PFSK-1 (cell line): ENCODE results near the gene TTC4.

Source experiments
- FOXP2 ChIP-seq: optimal IDR thresholded peaks from 2 replicates; pipeline ENCODE3; 2011; ENCODE audit warnings: borderline replicate concordance, control low read depth, inconsistent platforms; ENCODE audit not compliant: insufficient read depth; ENCODE audit errors: extremely low read length, extremely low read depth
- POLR2AphosphoS5 ChIP-seq: IDR thresholded peaks from 2 replicates; pipeline ENCODE4 v1.6.1; 2012; ENCODE audit warnings: low read depth, mild to moderate bottlenecking, control low read depth, low read length, moderate library complexity
- SIN3A ChIP-seq: IDR thresholded peaks from 2 replicates; pipeline ENCODE4 v1.6.1; 2012; ENCODE audit warnings: mild to moderate bottlenecking, low read length, moderate library complexity, borderline replicate concordance; ENCODE audit not compliant: insufficient read depth
- TAF1 ChIP-seq: IDR thresholded peaks from 2 replicates; pipeline ENCODE4 v1.6.1; 2012; ENCODE audit warnings: low read length, control low read depth, borderline replicate concordance; ENCODE audit not compliant: insufficient read depth
- TF ChIP-seq, protein P1 (sequence below), 2 experiments: IDR thresholded peaks; 2 replicates each; pipeline versions ENCODE4 v1.6.1 to v1.8.0; 2011 to 2012; ENCODE audit warnings: low read depth in 2 of 2, low read length in 2 of 2, control low read depth in 1 of 2, inconsistent platforms in 1 of 2, mild to moderate bottlenecking in 1 of 2, moderate library complexity in 1 of 2; ENCODE audit not compliant: insufficient read depth in 1 of 2

TTC4 gene

DNA sequence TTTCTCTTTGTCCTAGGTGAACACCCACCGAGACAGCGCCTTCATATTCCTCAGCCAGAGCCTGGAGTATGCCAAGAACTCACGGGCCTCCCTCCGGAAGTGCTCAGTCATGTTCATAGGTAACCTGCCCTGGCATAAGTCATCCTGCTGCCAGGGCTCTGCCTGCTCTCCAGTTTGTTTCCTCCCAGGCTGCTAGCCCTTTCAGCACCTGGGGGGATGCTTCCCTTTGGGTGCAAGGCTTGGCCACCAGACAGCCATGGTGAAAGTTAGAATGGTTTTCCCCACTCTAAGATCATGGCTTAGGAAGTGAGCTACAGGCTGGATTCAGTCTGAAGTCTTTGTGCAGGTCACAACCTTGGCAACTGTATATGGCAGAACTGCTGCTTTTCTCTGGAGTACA lies 9.2 kb upstream of the TTC4 start:
- TF ChIP-seq SIN3A (no peak), POLR2AphosphoS5 (no peak), FOXP2 (no peak), TAF1 (no peak)
- TF ChIP-seq, protein P1, sequence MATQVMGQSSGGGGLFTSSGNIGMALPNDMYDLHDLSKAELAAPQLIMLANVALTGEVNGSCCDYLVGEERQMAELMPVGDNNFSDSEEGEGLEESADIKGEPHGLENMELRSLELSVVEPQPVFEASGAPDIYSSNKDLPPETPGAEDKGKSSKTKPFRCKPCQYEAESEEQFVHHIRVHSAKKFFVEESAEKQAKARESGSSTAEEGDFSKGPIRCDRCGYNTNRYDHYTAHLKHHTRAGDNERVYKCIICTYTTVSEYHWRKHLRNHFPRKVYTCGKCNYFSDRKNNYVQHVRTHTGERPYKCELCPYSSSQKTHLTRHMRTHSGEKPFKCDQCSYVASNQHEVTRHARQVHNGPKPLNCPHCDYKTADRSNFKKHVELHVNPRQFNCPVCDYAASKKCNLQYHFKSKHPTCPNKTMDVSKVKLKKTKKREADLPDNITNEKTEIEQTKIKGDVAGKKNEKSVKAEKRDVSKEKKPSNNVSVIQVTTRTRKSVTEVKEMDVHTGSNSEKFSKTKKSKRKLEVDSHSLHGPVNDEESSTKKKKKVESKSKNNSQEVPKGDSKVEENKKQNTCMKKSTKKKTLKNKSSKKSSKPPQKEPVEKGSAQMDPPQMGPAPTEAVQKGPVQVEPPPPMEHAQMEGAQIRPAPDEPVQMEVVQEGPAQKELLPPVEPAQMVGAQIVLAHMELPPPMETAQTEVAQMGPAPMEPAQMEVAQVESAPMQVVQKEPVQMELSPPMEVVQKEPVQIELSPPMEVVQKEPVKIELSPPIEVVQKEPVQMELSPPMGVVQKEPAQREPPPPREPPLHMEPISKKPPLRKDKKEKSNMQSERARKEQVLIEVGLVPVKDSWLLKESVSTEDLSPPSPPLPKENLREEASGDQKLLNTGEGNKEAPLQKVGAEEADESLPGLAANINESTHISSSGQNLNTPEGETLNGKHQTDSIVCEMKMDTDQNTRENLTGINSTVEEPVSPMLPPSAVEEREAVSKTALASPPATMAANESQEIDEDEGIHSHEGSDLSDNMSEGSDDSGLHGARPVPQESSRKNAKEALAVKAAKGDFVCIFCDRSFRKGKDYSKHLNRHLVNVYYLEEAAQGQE (IDR thresholded peaks at IDR 0.05; ENCODE audit: insufficient read depth in 1 of 2, low read depth in 2 of 2, low read length in 2 of 2), result no peak

DNA sequence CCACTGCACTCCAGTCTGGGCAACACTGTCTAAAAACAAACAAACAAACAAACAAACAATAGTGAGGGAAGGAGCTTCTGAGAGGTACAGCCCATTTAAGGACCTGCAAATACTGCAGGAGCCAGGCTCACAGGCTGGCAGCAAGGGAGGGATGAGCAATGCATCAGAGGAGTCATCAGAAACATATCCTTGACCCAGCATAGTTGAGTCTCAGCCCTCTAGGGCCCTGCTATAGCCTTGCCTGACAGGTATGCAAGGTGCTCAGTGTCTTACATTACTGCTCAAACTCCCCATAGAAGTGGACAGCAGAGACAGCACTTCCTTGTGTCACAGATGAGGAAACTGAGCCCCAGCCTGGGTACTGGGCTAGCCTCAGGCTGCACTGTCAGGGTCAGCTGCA lies 7.3 kb upstream of the TTC4 start:
- TF ChIP-seq TAF1 (no peak), SIN3A (no peak), POLR2AphosphoS5 (no peak), FOXP2 (no peak)
- TF ChIP-seq, protein P1 (IDR thresholded peaks at IDR 0.05; ENCODE audit: insufficient read depth in 1 of 2, low read depth in 2 of 2, low read length in 2 of 2), result no peak

DNA sequence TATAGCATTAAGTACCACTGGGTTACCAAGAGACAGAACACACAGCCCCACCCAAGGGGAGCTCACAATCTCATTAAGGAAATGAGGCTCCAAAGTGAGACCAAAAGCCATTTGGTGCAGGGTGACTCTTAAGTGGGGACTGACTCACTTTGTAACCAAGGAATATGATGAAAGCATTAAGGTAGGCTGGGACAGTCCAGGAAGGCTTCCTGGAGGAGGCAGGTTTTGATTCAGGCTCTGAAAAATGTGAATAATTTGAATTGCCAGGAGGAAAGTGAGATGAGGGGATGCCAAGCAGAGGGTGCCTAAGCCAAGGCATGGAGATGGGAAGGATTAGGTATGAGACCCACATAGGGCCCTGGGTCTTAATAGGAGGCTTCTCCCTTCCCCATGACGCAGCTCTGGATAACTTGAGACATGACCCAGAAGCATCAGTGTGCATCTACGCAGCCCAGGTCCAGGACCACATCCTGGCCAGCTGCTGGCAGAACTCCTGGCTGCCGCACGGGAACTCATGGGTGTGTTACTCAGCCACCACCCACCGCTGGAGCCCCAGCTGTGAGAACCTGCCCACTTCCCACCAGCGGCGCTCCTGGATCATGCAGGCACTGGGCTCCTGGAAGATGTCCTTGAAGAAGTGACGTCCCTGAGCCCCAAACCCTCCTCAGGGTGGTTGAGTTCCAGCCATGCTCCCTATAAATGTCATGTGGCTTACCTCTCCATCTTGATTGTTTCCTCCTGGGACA lies 5.9 kb upstream of the TTC4 start:
- TF ChIP-seq SIN3A (no peak), TAF1 (no peak), FOXP2 (no peak), POLR2AphosphoS5 (no peak)
- TF ChIP-seq, protein P1 (IDR thresholded peaks at IDR 0.05; ENCODE audit: insufficient read depth in 1 of 2, low read depth in 2 of 2, low read length in 2 of 2), result no peak

DNA sequence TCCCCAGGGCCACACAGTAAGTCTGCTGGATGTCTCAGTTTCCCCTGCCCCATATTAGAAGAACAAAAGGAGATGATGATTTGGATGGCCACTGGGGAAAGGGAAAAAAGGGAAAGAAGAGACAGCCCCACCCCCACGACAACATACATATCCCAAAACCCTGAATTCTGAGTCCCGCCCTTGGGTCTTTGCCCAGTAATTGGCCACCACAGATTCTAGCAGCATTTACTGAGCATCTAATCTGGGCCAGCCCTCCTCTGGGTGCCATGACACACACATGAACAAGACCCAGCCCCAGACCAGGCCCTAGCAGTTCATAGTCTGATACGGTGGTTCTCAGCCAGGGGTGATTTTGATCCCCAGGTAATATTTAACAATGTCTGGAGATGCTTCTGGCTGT lies 5.2 kb upstream of the TTC4 start:
- TF ChIP-seq SIN3A (no peak), FOXP2 (no peak), POLR2AphosphoS5 (no peak), TAF1 (no peak)
- TF ChIP-seq, protein P1 (IDR thresholded peaks at IDR 0.05; ENCODE audit: insufficient read depth in 1 of 2, low read depth in 2 of 2, low read length in 2 of 2), result no peak

- TF ChIP-seq, protein P1 (IDR thresholded peaks at IDR 0.05; ENCODE audit: insufficient read depth in 1 of 2, low read depth in 2 of 2, low read length in 2 of 2), result no peak
- no peak for TF ChIP-seq POLR2AphosphoS5
- TF ChIP-seq TAF1, result no peak
- no peak for TF ChIP-seq FOXP2
- no peak for TF ChIP-seq SIN3A
Observed at GRCh38 chr1:54710841-54711240, 4.8 kb upstream of the TTC4 start.
